MCF 10A (cell line): Measurements from ENCODE around the gene FLT3. TPM values are rescaled to one million over a fixed set of nuclear protein-coding genes. Genes with fewer than 3 reads are reported as not detected.

Source experiments
- BruUV-seq: library from RNA; stranded (reverse); fragments of 400-500 nt; replicated peaks from 2 replicates; lab custom pipeline; 2021; lab: Mats Ljungman, UMichigan
- CTCF ChIA-PET: fragments of 300-600 bp; sonication (Branson Sonifier 250); formaldehyde crosslinking; extraction: SDS; loops from one replicate; lab custom pipeline; 2021; ENCODE audit warnings: antibody characterized with exemption, inconsistent platforms; lab: Yijun Ruan, JAX
- POLR2A ChIA-PET: fragments of 300-600, 350-650 bp; sonication (Branson Sonifier 250); formaldehyde crosslinking; extraction: SDS; loops from one replicate; lab custom pipeline; 2020; ENCODE audit warnings: antibody characterized with exemption, inconsistent platforms; lab: Yijun Ruan, JAX
- DNase-seq: peaks from one replicate; pipeline ENCODE4 v3.0.0-alpha.2; 2018; ENCODE audit not compliant: unreplicated experiment
- H3K27ac Mint-ChIP-seq: one replicate; pipeline ENCODE4 v1.8.0; 2022; ENCODE audit warnings: mild to moderate bottlenecking, low read depth, mixed read lengths; ENCODE audit not compliant: unreplicated experiment
- H3K27me3 Mint-ChIP-seq: one replicate; pipeline ENCODE4 v1.8.0; 2022; ENCODE audit warnings: mixed read lengths; ENCODE audit not compliant: insufficient read depth, unreplicated experiment
- H3K36me3 Mint-ChIP-seq: one replicate; pipeline ENCODE4 v1.8.0; 2022; ENCODE audit warnings: mild to moderate bottlenecking, moderate library complexity, mixed read lengths; ENCODE audit not compliant: insufficient read depth, unreplicated experiment
- H3K4me1 Mint-ChIP-seq: one replicate; pipeline ENCODE4 v1.8.0; 2022; ENCODE audit warnings: mixed read lengths; ENCODE audit not compliant: insufficient read depth, unreplicated experiment
- H3K4me3 Mint-ChIP-seq: one replicate; pipeline ENCODE4 v1.8.0; 2022; ENCODE audit warnings: mild to moderate bottlenecking, moderate library complexity, mixed read lengths; ENCODE audit not compliant: unreplicated experiment
- H3K9me3 Mint-ChIP-seq: one replicate; pipeline ENCODE4 v1.8.0; 2022; ENCODE audit warnings: mixed read lengths; ENCODE audit not compliant: unreplicated experiment
- CTCF ChIP-seq: fragments of 200-600 bp; IDR thresholded peaks from one replicate; pipeline ENCODE4 v1.8.0; 2022; ENCODE audit warnings: antibody characterized with exemption, mild to moderate bottlenecking; ENCODE audit not compliant: unreplicated experiment
- intact Hi-C: fragments of 100-400 bp; cut with micrococcal nuclease; formaldehyde crosslinking; loops from 2 replicates; pipeline ENCODE4 v1.14.1; 2022
- total RNA-seq: library from RNA; stranded (reverse); gene quantifications from 2 replicates; pipeline ENCODE4 v1.2.3, GENCODE V29; 2022

FLT3 gene
- total RNA-seq, 1 experiment from 2014 or later: not detected

- DNase-seq: no peak
Measured at GRCh38 chr13:27982361-27982760, 118.0 kb downstream of the FLT3 start.

GRCh38 chr13:27981006-27981708 is 119.2 kb downstream of the FLT3 start:
- ChIA-PET POLR2A (no interaction called here), CTCF (interaction anchor here (0.8 to 5.2 kb wide), 4 partner anchors 151 to 620 kb away, joined by 3 to 74 read pairs (median 10); no protein-coding TSS in a partner anchor)
- TF ChIP-seq CTCF: no peak
- intact Hi-C loops: loop anchor here (5.0 kb wide), 1 partner anchor 209 kb away; no protein-coding TSS in a partner anchor
- Mint-ChIP-seq H3K4me1 (peaks cover 7% of the 10 kb centered on the region), H3K27ac (no peak overlapping the region), H3K27me3 (peaks cover 70% of the 10 kb centered on the region), H3K36me3 (peaks cover 5% of the 10 kb centered on the region), H3K9me3 (no peaks in the 10 kb centered on the region), H3K4me3 (no peak overlapping the region)
- BruUV-seq: no TSS peak
- no peak for DNase-seq

More at GRCh38 chr13:27982361-27982760, 118.0 kb downstream of the FLT3 start:
- no peak overlapping the region for H3K4me3 Mint-ChIP-seq
- ChIA-PET POLR2A (no interaction called here), CTCF (interaction anchor here (0.7 to 7.6 kb wide), 9 partner anchors 14 to 1015 kb away, joined by 3 to 173 read pairs (median 3); no protein-coding TSS in a partner anchor)
- H3K27me3 Mint-ChIP-seq: peaks cover 68% of the 10 kb centered on the region
- no peak overlapping the region for H3K27ac Mint-ChIP-seq
- intact Hi-C loops: loop anchor here (5.0 kb wide), 1 partner anchor 210 kb away; no protein-coding TSS in a partner anchor
- no peaks in the 10 kb centered on the region for H3K9me3 Mint-ChIP-seq
- H3K4me1 Mint-ChIP-seq: peaks cover 7% of the 10 kb centered on the region
- peaks cover 5% of the 10 kb centered on the region for H3K36me3 Mint-ChIP-seq
- BruUV-seq: no TSS peak
- TF ChIP-seq CTCF: no peak

DNA sequence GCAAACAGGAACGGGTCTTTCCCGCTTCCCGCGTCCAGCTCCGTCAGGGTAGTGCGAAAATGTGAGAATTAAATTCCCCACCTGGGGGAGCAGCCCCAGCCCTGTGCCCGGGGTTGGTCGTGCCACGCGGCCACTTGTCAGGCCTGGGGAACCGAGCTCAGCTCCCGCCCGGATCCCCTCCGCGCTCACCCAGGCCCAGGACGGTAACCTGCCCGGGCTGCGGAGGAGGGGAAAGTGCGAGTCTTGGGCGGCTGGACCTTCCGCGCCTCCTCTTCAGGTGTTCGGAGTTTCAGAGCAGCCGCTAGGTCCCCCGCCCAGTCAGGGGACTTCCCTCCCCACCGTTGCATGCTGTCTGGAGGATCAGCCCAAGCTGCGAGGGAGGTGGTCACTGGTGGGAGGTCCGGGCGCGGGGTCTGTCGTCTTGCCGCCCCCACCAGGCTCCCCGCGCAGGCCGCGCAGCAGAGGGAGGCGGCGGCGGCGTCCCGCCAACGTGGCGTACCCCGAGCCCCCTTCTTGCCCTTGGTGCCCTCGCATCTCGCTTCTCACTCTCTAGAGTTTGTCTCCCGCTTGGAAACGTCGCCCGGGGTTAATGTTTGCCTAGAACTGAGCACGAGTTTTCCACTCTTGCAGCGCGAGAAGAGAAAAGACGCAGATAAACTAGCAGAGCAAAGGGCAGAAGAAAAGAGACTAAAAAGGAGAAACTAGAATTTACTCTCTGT is 119.9 kb downstream of the FLT3 start:
- H3K9me3 Mint-ChIP-seq: no peaks in the 10 kb centered on the region
- ChIA-PET CTCF (interaction anchor here (2.2 kb wide), 2 partner anchors 150 to 154 kb away, joined by 8 to 11 read pairs; no protein-coding TSS in a partner anchor), POLR2A (no interaction called here)
- BruUV-seq: no TSS peak
- peaks cover 77% of the 10 kb centered on the region for H3K27me3 Mint-ChIP-seq
- TF ChIP-seq CTCF: no peak
- H3K27ac Mint-ChIP-seq: no peak overlapping the region
- peaks cover 7% of the 10 kb centered on the region for H3K4me1 Mint-ChIP-seq
- DNase-seq: no peak
- no peak overlapping the region for H3K4me3 Mint-ChIP-seq
- H3K36me3 Mint-ChIP-seq: peaks cover 5% of the 10 kb centered on the region
- intact Hi-C loops: loop anchor here (5.0 kb wide), 1 partner anchor 208 kb away; no protein-coding TSS in a partner anchor

DNA sequence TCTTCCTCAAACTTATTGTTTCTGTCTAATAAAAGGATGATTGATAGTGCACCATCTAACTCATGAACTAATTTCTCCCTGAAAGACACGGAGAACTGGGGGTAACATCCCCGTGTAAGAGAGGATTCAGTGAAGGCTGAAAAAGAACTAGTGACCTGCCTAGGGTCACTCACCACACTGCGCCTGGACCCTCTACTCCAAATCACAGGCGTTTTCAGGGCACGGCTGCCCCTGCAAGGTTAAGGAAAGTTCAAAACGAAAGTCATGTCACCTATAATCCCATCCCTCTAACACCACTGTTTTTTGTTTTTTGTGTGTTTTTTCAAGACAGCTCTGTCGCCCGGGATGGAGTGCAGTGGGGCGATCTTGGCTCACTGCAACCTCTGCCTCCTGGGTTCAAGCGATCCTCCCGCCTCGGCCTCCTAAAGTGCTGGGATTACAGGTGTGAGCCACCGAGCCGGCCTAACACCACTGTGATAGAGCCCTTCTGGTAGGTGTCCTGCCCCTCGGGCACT is 120.6 kb downstream of the FLT3 start:
- H3K9me3 Mint-ChIP-seq: no peaks in the 10 kb centered on the region
- peaks cover 84% of the 10 kb centered on the region for H3K27me3 Mint-ChIP-seq
- intact Hi-C loops: loop anchor here (5.0 kb wide), 1 partner anchor 208 kb away; no protein-coding TSS in a partner anchor
- H3K4me3 Mint-ChIP-seq: no peak overlapping the region
- ChIA-PET CTCF (interaction anchor here (0.5 to 2.2 kb wide), 3 partner anchors 33 to 153 kb away, joined by 4 to 11 read pairs (median 8); no protein-coding TSS in a partner anchor), POLR2A (no interaction called here)
- BruUV-seq: no TSS peak
- peaks cover 7% of the 10 kb centered on the region for H3K4me1 Mint-ChIP-seq
- TF ChIP-seq CTCF: no peak
- peaks cover 5% of the 10 kb centered on the region for H3K36me3 Mint-ChIP-seq
- H3K27ac Mint-ChIP-seq: no peak overlapping the region
- no peak for DNase-seq
